Measurements from ENCODE around the gene SASH1.
"Not testable (repeated sequence)": the region's sequence is repeated elsewhere in the genome, so short reads cannot be mapped to it uniquely, and the experiment has no call there.

GRCh38 chr6:148392127-148392526 is 49.5 kb downstream of the SASH1 start:
- TF ChIP-seq ZBTB8A (tag by site-specific recombination; IDR thresholded peaks at IDR 0.05); ZBTB49 (tag by site-specific recombination; IDR thresholded peaks at IDR 0.05; ENCODE audit: low read depth); CTCF (tag by site-specific recombination; IDR thresholded peaks at IDR 0.05); ZNF518A (tag by site-specific recombination; conservative IDR thresholded peaks at IDR 0.05; ENCODE audit: low read depth); PRDM10 (tag by site-specific recombination; IDR thresholded peaks at IDR 0.05); ZNF416 (tag by site-specific recombination; IDR thresholded peaks at IDR 0.05); ZNF274 (IDR thresholded peaks at IDR 0.05; ENCODE audit: low read length); ZNF274 (tag by site-specific recombination; IDR thresholded peaks at IDR 0.05; ENCODE audit: borderline replicate concordance); AEBP2 (tag by site-specific recombination; IDR thresholded peaks at IDR 0.05; ENCODE audit: borderline replicate concordance); ZNF837 (tag by site-specific recombination; IDR thresholded peaks at IDR 0.05); ZNF629 (tag by site-specific recombination; IDR thresholded peaks at IDR 0.05); SCRT1 (tag by site-specific recombination; IDR thresholded peaks at IDR 0.05; ENCODE audit: borderline replicate concordance); ZNF10 (tag by site-specific recombination; IDR thresholded peaks at IDR 0.05); HOXA7 (CRISPR knock-in tag; IDR thresholded peaks at IDR 0.05; ENCODE audit: borderline replicate concordance): not testable (repeated sequence)

All from HEK293 (cell line).